Type B pancreatic cell (in vitro differentiated cells): Measurements from ENCODE around the gene NDUFS3. TPM values are rescaled to one million over a fixed set of nuclear protein-coding genes. Genes with fewer than 3 reads are reported as not detected.
"Not testable (repeated sequence)": the region's sequence is repeated elsewhere in the genome, so short reads cannot be mapped to it uniquely, and the experiment has no call there.

ENCODE experiments used
- DNase-seq: peaks from one replicate; pipeline ENCODE4 v3.0.0; 2021; ENCODE audit warnings: mixed read lengths; ENCODE audit not compliant: unreplicated experiment; ENCODE audit errors: extremely low spot score
- H3K27ac Mint-ChIP-seq: 2 replicates; pipeline ENCODE4 v1.8.0; 2021; ENCODE audit warnings: mild to moderate bottlenecking, mixed read lengths
- H3K27me3 Mint-ChIP-seq: 2 replicates; pipeline ENCODE4 v1.8.0; 2021; ENCODE audit warnings: mixed read lengths
- H3K36me3 Mint-ChIP-seq: 2 replicates; pipeline ENCODE4 v1.8.0; 2021; ENCODE audit warnings: mixed read lengths
- H3K4me1 Mint-ChIP-seq: one replicate; pipeline ENCODE4 v1.8.0; 2021; ENCODE audit warnings: mixed read lengths; ENCODE audit not compliant: unreplicated experiment
- H3K4me3 Mint-ChIP-seq: 2 replicates; pipeline ENCODE4 v1.8.0; 2021; ENCODE audit warnings: mild to moderate bottlenecking, mixed read lengths
- H3K9me3 Mint-ChIP-seq: 2 replicates; pipeline ENCODE4 v1.8.0; 2021; ENCODE audit warnings: mixed read lengths
- total RNA-seq: library from RNA; stranded (reverse); gene quantifications from 2 replicates; pipeline ENCODE4 v1.2.1, GENCODE V29; 2021; ENCODE audit warnings: low replicate concordance
- TF ChIP-seq, protein P1 (sequence below): fragments of 200-600 bp; sonication (generic); conservative IDR thresholded peaks from 2 replicates; pipeline ENCODE4 v1.5.0; 2021; ENCODE audit warnings: antibody characterized with exemption, mild to moderate bottlenecking

Gene NDUFS3
- total RNA-seq, 1 donor from 2014 or later: 161 TPM

DNA sequence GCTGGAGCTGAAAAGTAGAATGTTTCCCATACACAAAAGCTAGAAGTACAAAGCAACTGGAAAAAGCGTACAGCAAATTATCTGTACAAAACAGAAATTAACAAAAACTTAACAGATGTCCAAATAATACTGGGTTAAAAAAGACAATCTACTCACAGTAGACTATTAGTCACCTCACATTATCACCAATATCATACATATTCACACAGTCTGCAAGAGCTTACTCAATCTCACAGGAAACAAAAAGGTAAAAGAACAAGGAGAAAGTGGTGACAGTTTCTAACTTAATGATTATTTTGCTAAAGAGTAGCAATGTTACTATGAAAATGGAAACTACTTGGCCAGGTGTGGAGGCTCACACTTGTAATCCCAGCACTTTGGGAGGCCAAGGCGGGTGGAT is 37.8 kb upstream of the NDUFS3 start:
- Mint-ChIP-seq H3K27me3 (no peaks in the 10 kb centered on the region), H3K4me1 (peaks cover 30% of the 10 kb centered on the region), H3K9me3 (no peaks in the 10 kb centered on the region), H3K36me3 (peaks cover 15% of the 10 kb centered on the region), H3K27ac (peak overlapping the region; percentile 79), H3K4me3 (no peak overlapping the region)
- no peak for DNase-seq
- TF ChIP-seq, protein P1, sequence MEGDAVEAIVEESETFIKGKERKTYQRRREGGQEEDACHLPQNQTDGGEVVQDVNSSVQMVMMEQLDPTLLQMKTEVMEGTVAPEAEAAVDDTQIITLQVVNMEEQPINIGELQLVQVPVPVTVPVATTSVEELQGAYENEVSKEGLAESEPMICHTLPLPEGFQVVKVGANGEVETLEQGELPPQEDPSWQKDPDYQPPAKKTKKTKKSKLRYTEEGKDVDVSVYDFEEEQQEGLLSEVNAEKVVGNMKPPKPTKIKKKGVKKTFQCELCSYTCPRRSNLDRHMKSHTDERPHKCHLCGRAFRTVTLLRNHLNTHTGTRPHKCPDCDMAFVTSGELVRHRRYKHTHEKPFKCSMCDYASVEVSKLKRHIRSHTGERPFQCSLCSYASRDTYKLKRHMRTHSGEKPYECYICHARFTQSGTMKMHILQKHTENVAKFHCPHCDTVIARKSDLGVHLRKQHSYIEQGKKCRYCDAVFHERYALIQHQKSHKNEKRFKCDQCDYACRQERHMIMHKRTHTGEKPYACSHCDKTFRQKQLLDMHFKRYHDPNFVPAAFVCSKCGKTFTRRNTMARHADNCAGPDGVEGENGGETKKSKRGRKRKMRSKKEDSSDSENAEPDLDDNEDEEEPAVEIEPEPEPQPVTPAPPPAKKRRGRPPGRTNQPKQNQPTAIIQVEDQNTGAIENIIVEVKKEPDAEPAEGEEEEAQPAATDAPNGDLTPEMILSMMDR: no peak

DNA sequence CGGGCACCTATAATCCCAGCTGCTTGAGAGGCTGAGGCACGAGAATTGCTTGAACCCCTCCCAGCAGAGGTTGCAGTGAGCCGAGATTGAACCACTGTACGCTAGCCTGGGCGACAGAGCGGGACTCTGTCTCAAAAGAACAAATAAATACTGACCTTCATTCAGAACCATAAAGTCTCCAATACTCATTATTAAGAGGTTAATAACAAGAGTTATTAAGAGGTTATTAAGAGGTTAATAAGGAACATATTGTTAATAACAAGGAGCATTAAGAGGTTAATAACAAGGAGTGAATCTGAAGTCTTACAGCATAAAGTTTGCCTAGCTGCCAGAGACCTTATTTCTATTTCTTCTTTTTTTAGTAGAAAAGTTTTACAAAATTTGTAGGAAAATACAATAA is 33.6 kb upstream of the NDUFS3 start:
- TF ChIP-seq, protein P1: no peak
- Mint-ChIP-seq H3K9me3 (no peaks in the 10 kb centered on the region), H3K27me3 (no peaks in the 10 kb centered on the region), H3K36me3 (peaks cover 15% of the 10 kb centered on the region), H3K27ac (no peak overlapping the region), H3K4me1 (peaks cover 20% of the 10 kb centered on the region), H3K4me3 (no peak overlapping the region)
- DNase-seq: no peak

DNA sequence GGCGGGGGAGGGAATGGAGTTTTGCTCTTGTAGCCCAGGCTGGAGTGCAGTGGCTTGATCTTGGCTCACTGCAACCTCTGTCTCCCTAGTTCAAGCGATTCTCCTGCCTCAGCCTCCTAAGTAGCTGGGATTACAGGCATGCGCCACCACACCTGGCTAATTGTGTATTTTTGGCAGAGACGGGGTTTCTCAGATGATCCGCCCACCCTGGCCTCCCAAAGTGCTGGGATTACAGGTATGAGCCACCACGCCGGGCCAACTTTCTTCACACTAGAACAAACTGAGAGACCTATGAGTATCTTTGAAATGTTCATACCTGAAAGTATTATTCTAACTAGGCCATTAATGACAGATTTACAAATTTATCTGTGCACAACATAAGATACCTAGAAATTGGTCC is 32.6 kb upstream of the NDUFS3 start:
- H3K9me3 Mint-ChIP-seq, H3K4me3 Mint-ChIP-seq, DNase-seq, H3K27me3 Mint-ChIP-seq, H3K27ac Mint-ChIP-seq: not testable (repeated sequence)
- peaks cover 18% of the 10 kb centered on the region for H3K4me1 Mint-ChIP-seq
- peaks cover 12% of the 10 kb centered on the region for H3K36me3 Mint-ChIP-seq

DNA sequence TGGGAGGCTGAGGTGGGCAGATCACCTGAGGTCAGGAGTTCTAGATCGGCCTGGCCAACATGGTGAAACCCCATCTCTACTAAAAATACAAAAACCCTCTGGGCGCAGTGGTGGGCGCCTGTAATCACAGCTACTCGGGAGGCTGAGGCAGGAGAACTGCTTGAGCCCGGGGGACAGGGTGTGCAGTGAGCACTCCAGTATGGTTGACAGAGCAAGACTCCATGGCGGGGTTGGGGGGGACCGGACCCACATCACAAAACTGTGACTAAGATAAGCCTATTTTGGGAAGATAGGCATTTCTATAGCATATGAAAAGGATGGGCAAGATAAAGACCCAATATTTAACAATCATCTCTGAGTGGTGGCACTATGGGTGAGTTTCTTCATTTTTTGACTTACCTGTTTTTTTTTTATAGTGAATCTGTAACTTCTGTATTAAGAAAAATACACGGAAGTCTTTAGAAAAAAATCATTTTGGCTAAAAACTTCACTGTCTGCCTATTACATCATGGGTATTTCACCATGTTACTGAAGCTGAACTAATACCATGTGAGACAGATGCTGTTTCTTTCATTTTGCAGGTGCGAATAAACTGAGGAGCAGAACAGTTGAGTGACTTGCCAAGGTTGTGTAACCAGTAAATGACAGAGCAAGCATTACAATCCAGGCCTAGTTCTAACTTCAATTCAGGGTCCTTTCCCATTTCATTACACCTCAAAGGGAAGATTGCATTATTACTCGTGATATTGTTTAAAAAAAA is 28.4 kb upstream of the NDUFS3 start:
- TF ChIP-seq, protein P1: no peak
- Mint-ChIP-seq H3K9me3 (no peaks in the 10 kb centered on the region), H3K27me3 (no peaks in the 10 kb centered on the region), H3K36me3 (peaks cover 12% of the 10 kb centered on the region), H3K27ac (peak overlapping the region; percentile 98), H3K4me3 (peak overlapping the region; percentile 74), H3K4me1 (peaks cover 21% of the 10 kb centered on the region)
- no peak for DNase-seq

DNA sequence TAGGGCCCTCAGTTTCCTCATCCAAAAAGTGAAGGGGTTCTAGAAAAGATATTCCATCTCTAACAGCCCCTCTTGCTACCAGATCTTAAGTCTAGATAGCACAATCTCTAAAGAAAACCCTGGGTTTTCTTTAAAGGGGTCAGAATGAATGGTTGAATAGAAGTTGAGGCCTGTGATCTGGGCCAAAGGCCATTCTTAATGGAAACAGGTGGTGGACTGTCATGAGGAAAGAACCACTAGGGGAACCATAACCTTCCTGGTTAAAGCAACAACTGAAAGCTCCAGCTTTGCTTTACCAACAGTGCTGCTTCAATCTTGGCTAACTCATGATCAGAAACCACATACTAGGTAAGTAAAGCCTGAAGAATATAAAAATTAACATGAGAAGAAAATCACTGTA is 27.8 kb upstream of the NDUFS3 start:
- Mint-ChIP-seq H3K9me3 (no peaks in the 10 kb centered on the region), H3K36me3 (peaks cover 12% of the 10 kb centered on the region), H3K27ac (peak overlapping the region; percentile 98), H3K4me1 (peaks cover 21% of the 10 kb centered on the region), H3K27me3 (no peaks in the 10 kb centered on the region), H3K4me3 (peak overlapping the region; percentile 98)
- no peak for DNase-seq
- TF ChIP-seq, protein P1: peak; percentile 65

DNA sequence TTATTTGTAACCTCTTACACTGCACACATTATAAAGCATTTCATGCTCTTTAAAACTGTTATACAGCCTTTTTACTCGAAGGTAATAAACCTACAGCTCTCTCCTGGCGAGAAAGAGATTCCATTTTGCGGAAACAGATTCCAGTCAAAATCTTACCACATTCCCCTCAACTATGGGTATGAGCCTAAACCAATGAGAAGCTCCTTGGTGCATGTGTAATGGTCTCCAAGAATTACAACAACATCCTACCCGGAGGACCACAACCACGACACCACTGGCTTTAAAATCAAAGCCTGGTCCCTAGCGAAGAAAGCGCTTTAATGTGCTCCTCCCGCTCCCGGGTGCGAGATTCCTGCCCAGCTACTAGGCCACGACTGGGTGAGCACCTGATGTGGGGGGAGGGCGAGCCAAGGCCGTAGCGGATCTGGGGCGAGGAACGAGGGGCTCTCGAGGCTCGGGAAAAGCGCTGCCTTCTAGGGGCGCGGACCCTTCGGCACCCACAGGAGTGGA is 26.8 kb upstream of the NDUFS3 start:
- no peaks in the 10 kb centered on the region for H3K9me3 Mint-ChIP-seq
- H3K27me3 Mint-ChIP-seq: no peaks in the 10 kb centered on the region
- TF ChIP-seq, protein P1: no peak
- H3K4me3 Mint-ChIP-seq: peak overlapping the region; percentile 98
- peak overlapping the region; percentile 98 for H3K27ac Mint-ChIP-seq
- H3K4me1 Mint-ChIP-seq: peaks cover 21% of the 10 kb centered on the region
- no peak for DNase-seq
- H3K36me3 Mint-ChIP-seq: peaks cover 12% of the 10 kb centered on the region
